Right hindlimb (tissue), 1 donor: ENCODE measurements around the gene RAPGEFL1.
"Not testable (repeated sequence)": the region's sequence is repeated elsewhere in the genome, so short reads cannot be mapped to it uniquely, and the experiment has no call there.

Experiments used
- DNase-seq: peaks from one replicate; pipeline ENCODE4 v3.0.0-alpha.2; 2018

The RAPGEFL1 gene

DNA sequence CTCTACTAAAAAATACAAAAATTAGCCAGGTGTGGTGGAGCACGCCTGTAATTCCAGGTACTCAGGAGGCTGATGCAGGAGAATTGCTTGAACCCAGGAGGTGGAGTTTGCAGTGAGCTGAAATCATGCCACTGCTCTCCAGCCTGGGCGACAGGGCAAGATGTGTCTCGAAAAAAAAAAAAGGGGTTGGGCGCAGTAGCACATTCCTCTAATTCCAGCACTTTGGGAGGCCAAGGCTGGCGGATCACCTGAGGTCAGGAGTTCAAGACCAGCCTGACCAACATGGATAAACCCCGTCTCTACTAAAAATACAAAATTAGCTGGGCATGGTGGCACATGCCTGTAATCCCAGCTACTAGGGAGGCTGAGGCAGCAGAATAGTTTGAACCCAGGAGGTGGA lies 36.6 kb downstream of the RAPGEFL1 start:
- not testable (repeated sequence) for DNase-seq

DNA sequence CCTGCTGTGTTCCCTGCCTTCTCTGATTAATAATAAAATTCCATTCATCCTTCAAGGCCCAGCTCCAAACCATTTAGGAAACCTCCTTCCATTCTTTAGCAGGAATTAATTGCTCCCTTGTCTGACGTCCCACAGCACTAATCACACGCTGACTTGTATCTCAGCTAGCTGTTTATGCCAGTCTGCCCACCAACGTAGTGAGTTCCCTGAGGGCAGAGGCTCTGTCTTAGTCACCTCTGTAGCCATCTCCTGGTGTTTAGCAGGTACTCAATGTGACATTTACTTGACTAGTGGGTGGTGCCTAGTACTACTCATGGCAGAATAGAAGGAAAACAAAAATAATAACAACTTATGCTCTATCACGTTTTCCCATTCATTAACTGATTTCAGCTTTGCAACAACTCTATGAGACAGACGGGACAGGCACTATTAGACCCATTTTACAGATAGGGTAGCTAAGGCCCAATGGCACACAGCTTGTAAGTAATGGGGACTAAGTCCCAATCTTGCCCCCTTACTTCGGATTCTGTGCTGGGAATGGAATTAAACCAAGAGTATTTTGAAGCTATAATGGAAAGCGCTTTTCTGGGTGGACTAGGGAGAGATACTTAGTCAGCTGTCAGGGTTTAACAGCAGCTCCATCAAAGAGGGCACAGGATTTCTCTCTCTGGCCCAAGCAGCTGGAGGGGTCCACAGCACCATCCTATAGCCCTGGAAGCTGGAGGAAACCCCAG lies 40.9 kb downstream of the RAPGEFL1 start:
- DNase-seq = no peak

DNA sequence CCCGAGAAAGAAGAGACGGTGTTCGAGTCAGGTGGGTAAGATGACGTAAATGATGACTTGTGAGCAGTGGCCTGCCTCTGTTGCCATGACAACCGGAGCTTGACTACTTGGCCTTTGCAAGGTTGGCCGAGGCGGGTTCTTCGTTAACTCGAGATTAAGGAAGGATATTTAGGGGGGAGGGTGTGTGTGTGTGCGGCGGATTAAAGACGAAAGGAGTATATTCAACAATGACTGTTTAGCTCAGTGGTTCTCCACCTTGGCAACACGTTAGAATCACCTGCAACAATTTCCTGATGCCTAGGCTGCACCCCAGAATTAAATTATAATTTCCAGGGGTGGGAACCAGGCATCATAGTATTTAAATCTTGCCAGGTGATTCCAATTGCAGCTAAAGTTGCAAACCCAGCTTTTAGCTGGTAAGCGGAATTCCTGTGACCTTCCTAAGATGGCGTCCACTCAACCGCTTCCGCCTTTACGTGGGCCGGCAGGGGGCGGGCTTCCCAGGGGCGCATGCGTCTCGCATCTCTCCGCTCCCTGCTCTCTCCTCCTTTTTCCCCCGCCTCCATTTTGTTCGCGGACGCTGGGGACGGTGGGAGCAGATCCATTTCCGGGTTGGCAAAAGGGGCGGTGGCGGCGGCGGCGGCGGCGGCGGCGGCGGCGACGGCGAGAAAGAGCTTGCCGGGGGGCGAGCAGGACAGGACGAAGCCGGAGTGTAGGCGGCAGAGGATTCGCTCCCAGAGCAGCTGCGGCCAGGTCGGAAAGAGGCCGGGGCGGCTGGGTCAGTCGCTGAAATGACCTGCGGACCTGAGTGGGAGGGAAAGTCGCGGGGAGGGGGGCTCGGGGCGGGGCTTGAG lies 41.7 kb downstream of the RAPGEFL1 start, which contains the start of gene WIPF2:
Gene WIPF2 (plus strand): TSS at position 565 of the 854 bp plus-strand sequence. CDS start 37,156 bp downstream, outside the sequence.
- peak; percentile 98 for DNase-seq

DNA sequence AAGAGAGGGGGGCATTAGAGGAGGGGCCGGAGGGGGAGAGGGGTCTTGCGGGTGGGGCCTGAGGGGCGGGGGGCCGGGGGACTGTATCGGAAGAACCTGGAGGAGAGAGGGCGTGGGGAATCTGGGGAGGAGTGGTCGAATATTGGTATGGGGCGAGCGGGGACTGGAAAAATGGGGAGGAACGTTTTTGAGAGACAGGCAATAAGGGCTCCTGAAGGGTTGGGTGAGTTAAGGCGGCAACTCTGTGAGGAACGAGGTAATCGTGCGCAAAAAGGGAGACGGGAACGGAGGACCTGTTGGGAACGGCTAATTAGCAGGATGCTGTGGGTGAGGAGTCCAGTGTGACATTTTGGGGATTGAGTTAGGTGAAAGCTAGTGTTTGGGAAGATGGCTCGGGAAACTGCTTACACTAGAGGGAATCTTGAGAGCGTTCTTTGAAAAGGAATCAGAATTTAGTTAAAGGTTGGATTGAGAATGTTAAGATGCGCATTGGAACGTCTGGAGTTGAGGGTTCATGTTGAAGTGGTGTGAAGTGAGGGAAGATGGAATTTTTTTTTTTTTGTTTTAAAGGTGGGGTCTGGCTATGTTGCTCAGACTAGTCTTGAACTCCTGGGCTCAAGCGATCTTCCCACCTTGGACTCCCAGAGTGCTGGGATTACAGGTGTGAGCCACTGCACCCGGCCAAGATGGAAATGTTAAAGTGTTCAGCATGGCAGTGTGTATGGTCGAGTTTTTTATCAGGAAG lies 42.5 kb downstream of the RAPGEFL1 start:
- DNase-seq = peak; percentile 88

DNA sequence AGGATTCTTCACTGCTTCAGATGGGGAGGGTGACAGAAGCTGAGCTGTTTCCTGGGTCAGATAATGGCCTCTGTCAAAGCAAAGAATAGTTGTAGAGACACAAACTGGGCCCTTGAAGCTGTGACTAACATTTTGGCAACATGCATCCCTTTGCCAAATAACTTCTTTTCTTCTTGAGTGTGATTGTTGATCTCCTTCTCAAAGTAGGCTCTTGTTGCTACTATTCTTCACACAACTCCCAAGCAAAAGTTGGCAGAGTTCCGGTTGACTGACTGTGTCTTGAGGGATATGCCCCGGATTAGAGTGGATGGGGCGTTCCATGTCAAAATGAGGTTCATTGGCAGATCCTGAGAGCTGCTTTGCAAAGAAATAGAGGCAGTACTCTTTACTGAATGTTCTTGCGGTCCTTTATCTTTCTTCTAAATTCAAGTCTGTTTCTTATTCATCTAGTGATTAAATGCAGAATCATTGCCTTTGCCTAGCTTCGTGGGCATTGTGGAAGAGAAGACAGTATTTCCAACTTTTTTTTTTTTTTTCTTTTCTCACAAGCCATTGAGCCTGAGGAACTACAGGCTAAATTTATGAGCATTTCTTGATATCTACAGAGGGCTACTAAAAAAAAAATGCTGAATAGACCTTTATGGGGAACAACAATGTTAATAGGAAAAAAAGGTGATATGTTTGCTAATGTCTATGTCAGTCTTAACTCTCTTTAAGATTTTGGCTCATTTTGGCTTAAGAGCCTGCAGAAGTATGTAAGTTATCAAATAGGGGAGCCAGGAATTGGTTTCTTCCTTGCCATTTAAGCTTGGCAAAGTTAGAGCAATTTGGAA lies 47.7 kb downstream of the RAPGEFL1 start:
- no peak for DNase-seq

DNA sequence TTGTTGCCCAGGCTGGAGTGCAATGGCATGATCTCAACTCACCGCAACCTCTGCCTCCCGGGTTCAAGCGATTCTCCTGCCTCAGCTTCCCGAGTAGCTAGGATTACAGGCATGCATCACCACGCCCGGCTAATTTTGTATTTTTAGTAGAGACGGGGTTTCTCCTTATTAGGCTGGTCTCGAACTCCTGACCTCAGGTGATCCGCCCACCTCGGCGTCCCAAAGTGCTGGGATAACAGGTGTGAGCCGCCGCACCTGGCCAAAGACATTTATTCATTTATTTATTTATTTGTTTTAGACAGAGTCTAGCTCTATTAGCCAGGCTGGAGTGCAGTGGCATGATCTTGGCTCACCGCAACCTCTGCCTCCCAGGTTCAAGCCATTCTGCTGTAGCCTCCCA lies 51.9 kb downstream of the RAPGEFL1 start:
- not testable (repeated sequence) for DNase-seq

DNA sequence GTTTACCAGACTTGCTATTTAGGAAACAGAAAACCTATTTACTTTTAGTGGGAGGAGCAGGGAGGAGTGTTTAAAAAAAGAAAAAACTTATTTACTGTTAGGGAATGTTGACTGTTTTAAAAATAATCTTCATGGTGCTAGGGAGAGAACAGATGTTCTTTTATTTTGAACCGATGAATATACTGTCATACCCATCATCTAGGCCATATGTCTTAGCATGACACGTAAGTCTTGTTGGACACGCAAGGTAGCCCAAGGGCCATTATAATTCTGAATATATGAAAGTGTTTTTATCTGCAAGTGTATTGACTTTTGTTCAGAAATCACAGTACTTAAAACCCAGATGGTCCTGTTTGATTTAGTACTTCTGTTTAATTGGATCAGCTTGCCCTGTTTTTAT lies 53.4 kb downstream of the RAPGEFL1 start:
- no peak for DNase-seq

DNA sequence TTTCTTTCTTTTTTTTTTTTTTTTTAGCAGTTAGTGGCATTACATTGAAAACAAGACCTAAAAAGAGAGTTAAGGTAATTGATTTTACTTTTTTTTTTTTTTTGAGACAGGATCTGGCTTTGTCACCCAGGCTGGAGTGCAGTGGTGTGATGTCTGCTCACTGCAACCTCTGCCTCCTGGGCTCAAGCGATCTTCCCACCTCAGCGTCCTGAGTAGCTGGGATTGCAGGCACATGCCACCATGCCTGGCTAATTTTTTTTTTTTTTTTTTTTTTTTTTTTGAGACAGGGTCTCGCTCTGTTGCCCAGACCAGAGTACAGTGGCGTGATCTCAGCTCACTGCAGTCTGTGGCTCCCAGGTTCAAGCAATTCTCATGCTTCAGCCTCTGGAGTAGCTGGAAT lies 54.7 kb downstream of the RAPGEFL1 start:
- not testable (repeated sequence) for DNase-seq

DNA sequence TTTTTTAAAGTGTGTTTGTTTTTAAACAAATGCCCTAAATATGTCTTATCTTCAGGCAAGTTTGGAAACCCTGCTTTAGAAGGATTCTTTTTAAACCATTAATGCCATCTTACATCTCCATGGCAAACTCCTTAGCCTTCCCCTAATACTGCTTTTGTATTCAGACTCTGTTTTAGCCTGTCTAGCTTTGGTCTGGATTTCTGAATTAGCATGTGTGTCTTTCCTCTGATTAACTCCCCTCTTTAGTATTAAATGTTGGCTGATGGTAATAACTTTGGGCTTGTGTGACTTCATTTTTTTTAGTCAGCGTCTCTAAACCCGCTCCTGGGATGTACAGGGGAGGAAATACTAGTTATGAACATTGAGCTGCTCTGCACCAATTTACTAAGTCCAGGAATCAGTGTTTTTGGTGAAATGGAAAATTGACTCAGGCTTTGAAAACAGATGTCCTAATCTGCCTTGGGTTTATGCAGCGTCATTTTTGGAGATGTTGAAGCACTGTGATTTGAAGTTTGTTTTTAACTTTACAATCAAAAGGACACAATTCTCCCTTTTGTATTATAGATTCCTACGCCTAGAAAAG lies 64.1 kb downstream of the RAPGEFL1 start:
- DNase-seq = no peak

DNA sequence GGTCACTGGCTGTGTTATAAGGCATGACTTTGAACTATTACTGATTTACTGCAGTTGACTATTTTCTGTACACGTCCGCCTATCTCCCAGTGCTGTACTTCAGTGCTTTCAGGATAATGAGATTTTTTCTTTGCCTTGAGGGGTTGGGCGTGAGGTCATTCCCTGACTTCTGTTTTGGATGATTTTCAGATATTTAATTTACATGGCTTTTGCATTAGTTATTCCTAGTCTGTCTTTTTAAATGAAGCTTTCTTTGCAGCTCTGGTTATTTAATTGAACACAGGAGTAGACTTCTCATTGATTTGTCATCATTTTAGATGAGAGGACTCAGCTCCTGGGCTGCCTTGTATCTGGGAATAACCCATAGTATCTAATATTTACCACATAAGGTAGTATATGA lies 65.5 kb downstream of the RAPGEFL1 start:
- no peak for DNase-seq

DNA sequence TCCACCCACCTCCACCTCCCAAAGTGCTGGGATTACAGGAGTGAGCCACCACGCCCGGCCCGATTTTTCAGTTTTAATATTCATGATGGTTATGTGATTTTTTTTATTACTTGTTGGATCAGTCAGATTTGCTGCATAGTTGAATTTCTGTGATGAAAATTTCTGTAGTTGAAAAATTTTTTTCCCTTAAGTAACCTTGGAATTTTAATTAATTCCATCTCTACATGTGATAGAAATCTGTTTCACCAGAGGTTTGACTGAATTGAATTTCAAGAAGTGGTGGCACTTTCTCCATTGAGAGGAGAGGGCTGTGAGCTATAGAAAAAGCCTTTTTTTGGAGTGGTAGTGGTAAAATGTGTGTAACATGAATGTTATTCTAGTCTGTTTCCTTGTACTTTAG lies 66.5 kb downstream of the RAPGEFL1 start:
- no peak for DNase-seq

DNA sequence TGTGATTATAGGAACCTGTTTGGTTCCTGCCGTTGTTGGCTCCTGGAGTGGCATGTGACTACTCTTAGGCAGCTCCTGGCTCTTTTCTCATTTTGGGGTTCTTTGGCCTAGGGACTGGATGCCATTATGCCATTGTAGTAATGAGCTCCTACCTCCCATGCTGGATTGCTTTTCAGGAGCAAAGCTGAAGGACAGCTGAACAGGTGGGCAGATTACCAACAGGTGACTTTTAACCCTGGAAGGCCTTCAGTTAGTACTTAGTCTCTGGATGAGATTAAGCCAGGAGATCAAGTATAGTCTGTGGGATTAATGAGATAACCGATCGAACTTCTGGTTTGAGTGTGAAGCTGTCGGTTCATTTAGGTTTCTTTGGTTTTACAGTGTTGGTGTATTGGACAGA lies 67.0 kb downstream of the RAPGEFL1 start:
- DNase-seq = no peak
